Kasumi-1 (cell line): ENCODE measurements around the gene S100A5.
"Not testable (repeated sequence)": the region's sequence is repeated elsewhere in the genome, so short reads cannot be mapped to it uniquely, and the experiment has no call there.

Source experiments
- DNase-seq, 2 experiments: peaks; one replicate each; lab custom pipeline; 2025; lab: John Stamatoyannopoulos, UW

The S100A5 gene

GRCh38 chr1:153532769-153533599, 7.8 kb downstream of the S100A5 start:
- peak; percentile 81 to 86 for DNase-seq

GRCh38 chr1:153532181-153532580, 8.6 kb downstream of the S100A5 start:
- DNase-seq, result no peak

DNA sequence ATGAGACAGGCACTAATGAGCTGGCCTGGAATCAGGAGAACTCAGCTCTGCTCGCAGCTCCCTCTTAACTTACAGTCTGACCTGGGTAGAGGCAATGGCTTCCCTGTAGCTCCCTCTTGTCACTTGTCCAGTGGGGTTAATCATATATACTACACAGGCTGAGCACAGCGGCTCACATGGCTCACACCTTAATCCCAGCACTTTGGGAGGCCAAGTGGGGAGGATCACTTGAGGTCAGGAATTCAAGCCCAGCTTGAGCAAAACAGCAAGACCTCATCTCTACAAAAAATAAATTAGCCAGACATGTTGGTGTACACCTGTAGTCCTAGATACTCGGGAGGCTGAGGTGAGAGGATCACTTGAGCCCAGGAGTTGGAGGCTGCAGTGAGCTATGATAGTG, 9.1 kb downstream of the S100A5 start:
- DNase-seq, result no peak

DNA sequence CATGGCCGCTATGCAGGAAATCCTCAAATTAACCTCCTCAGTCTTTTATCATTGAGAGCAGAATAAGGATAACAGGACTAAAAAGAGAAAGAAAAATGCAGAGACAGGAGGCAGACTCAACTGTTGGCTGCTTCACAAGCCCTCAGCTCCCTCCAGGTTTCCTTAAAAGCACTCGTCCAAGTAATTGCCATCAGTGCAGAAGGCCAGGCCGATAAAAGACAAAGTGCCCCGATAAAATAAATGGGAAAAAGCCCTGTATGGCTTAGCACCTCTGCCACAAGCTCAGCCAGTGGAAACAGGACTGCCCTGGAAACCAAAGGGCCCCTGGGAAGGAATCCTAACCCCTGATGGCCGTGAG, 13.1 kb downstream of the S100A5 start:
- DNase-seq, result no peak

- DNase-seq, result no peak
Observed at GRCh38 chr1:153527023-153527682, 13.6 kb downstream of the S100A5 start.

GRCh38 chr1:153526132-153526543, 14.6 kb downstream of the S100A5 start:
- no peak for DNase-seq

- DNase-seq, result no peak
Observed at GRCh38 chr1:153525088-153525728, 15.5 kb downstream of the S100A5 start.

DNA sequence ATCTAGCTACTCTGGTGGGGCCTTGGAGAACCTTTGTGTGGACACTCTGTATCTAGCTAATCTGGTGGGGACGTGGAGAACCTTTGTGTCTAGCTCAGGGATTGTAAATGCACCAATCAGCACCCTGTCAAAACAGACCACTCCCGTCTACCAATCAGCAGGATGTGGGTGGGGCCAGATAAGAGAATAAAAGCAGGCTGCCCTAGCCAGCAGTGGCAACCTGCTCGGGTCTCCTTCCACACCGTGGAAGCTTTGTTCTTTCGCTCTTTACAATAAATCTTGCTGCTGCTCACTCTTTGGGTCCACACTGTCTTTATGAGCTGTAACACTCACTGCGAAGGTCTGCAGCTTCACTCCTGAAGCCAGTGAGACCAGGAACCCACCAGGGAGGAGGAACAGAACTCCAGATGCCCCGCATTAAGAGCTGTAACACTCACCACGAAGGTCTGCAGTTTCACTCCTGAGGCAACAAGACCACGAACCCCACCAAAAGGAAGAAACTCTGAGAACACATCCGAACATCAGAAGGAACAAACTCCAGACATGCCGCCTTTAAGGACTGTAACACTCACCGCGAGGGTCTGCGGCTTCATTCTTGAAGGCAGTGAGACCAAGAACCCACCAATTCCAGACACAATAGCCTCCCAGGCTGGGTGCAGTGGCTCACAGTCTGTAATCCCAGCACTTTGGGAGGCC, 18.2 kb downstream of the S100A5 start:
- DNase-seq, result not testable (repeated sequence)

- not testable (repeated sequence) for DNase-seq
Observed at GRCh38 chr1:153521808-153522207, 18.9 kb downstream of the S100A5 start.

DNA sequence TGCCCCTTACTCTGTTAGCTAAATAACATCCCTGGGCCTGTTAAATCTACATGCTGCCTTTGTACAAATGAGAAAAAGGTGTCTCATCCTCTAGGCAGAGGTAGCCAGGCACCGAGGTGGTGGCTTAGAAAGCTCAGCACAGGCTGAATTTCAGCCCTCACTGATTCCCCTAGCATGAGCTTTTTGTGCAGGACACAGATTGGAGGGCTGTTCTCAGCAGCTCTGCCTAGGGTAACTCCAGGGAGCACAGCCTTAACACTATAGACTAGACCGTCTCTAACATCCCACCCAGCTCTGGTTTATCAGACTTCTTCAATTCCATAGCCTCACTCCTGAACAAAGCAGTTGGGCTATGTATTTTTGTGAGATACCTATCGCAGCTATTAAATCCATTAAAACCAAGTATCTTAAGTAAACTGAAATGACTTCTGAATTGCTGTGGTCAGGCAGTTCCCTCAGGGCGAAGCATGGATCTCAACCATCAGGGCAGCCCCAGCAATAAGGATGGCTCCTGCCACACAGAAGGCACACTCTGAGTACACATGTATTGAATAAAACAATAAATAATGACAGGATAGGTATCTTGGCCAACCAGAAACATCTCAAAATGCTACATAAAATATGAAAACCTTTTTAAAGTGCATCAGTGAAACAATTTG, 19.8 kb downstream of the S100A5 start:
- DNase-seq, result no peak

GRCh38 chr1:153520137-153520691, 20.5 kb downstream of the S100A5 start:
- not testable (repeated sequence) for DNase-seq

DNA sequence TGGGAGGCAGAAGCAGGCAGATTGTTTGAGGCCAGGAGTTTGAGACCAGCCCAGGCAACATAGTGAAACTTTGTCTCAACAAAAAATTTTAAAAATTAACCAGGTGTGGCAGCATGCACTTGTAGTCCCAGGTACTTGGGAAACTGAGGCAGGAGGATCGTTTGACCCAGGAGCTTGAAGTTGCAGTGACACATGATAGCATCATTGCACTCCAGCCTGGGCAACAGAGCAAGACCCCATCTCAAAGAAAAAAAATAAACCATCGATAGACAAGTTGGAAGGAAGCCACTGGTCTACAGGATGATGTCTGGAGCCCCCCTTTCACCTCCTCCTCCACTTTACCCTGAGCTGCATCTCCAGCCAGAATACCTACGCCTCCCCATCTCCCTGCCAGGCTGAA, 21.5 kb downstream of the S100A5 start:
- DNase-seq, result no peak

GRCh38 chr1:153515504-153516394, 25.0 kb downstream of the S100A5 start:
- peak in 1 of 2 experiments; percentile 12 for DNase-seq

GRCh38 chr1:153513666-153514065, 27.1 kb downstream of the S100A5 start:
- DNase-seq, result no peak

DNA sequence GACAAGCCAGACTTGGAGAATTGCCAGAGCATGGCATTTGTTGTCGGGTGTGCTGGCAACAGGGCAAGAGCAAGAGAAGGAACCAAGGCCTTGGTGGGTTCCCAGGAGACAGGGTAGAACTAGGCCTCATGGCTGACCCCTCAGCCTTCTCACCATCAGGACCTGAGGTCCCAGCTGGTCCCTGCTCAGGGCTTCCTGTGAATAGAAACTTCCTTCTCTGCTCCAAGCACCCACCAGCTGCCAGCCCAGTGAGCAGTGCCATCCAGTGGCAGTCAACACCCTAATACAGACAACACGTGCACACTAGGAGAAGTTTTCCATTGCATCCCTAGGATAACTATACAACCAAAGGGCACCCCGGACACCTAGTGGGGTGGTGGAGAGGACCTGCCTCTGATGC, 27.7 kb downstream of the S100A5 start:
- DNase-seq, result peak in 1 of 2 experiments; percentile 20

DNA sequence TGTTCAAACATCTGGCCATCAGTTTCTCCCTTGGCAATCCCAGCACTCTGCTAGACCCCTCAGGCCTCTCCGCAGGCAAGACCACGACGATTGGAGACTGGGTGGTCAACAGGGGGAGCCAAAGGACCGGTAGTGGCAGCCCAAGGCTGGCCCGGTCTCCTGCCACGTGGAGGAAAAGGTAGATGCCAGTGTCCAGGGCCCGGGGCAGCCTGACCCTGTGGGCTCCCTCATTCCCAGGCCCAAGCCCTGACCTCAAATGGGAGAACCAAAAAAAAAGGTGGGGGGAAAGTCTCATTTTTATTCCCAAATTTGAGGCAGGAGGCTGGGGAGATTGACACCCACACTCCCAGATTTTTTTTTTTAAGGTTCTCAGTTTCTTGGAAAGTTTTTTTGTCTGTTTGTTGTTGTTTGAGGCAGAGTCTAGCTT, 29.7 kb downstream of the S100A5 start:
- DNase-seq, result peak; percentile 58

GRCh38 chr1:153509729-153510354, 30.9 kb downstream of the S100A5 start:
- peak; percentile 49 to 68 for DNase-seq

DNA sequence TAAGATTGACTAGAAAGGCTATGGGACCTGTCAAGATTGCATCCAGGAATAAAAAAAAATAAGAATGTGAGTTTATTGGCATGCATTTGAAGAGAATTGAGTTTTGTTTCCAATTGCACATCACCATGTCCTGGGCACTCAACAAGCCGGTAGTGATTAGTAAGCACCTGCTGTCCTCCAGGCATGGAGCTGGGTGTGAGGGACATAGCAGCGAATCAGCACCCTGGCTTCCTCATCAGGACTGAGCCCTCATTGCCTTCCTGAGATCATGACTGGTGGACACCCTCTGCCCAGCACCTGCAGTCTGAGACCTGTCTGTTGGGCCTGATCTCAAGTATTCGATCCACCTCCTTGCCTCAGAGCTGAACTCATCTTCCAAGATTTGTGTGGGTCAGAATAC, 31.7 kb downstream of the S100A5 start:
- DNase-seq, result no peak

- no peak for DNase-seq
Observed at GRCh38 chr1:153507926-153508583, 32.7 kb downstream of the S100A5 start.
